Fibroblast of mammary gland (primary cell): ENCODE data around the gene PPFIBP2.

ENCODE experiments used
- DNase-seq: peaks from one replicate; pipeline ENCODE4 v3.0.0-alpha.2; 2010; ENCODE audit warnings: low read depth
- H3K4me3 ChIP-seq: 2 replicates; pipeline ENCODE4 v1.5.1; 2011; ENCODE audit warnings: low read depth, mild to moderate bottlenecking, low read length, moderate library complexity; ENCODE audit not compliant: control insufficient read depth
- CTCF ChIP-seq: conservative IDR thresholded peaks from 2 replicates; pipeline ENCODE4 v1.5.1; 2011; ENCODE audit warnings: low read depth, low read length, inconsistent platforms; ENCODE audit not compliant: control insufficient read depth, insufficient read depth

PPFIBP2 gene

DNA sequence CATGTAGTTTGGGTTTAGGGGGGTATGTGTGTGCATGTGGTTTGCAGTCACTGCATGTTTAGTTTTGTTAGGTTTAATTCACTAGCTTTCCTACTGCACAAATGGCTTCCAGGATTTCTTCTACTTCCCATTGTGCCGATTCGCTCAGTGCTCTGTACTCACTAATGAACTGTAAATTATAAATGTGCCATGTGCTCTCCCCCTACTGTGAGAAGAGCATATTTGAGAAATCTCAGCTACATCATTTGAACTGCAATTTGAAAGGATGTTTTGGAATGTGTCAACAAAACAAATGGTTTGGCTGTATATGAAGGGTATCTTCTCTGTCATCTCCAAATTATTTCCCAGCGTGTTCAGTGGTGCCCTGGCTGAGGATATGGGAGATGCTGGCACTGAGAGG is 131.4 kb downstream of the PPFIBP2 start:
- TF ChIP-seq CTCF: no peak
- no peak for DNase-seq
- no peak overlapping the region for H3K4me3 ChIP-seq

- no peak overlapping the region for H3K4me3 ChIP-seq
- no peak for DNase-seq
- no peak for TF ChIP-seq CTCF
These were observed 133.1 kb downstream of the PPFIBP2 start for GRCh38 chr11:7646866-7647265.

DNA sequence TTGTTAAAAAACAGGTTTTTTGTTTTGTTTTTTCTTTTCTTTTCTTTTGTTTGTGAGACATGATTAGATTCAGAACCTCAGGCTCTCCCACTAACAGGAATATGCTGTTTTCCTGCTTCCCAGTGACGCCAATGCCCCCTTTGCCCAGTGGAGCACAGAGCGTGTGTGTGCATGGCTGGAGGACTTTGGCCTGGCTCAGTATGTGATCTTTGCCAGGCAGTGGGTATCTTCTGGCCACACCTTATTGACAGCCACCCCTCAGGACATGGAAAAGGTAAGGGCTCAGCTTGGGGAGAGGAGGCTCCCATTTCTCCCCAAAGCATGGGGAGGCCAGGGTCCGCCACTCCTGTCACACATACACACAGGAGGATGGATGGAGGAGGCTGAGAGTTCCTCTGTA is 134.5 kb downstream of the PPFIBP2 start:
- no peak for DNase-seq
- TF ChIP-seq CTCF: no peak
- H3K4me3 ChIP-seq: no peak overlapping the region

DNA sequence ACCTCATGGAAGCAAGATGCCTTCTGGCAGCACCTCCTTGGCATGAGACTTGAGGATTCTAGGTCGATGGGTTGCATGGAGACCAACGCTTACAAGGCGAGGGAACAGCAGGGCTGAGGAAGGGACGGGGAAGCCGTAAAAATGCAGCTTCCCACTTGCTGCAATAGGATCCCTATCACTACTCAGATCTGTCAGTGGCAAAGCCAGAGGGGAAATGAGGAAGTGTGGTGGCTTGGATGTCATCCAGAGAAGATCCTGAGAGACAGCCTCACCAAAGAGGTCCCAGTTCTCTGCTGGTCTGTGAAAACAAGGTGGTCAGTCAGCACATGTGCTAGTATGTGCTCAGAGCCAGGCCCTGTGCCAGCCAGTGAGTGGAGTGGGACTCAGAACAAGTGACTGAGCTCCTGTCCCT is 137.3 kb downstream of the PPFIBP2 start:
- no peak overlapping the region for H3K4me3 ChIP-seq
- peak; percentile 28 for DNase-seq
- no peak for TF ChIP-seq CTCF

GRCh38 chr11:7651700-7652099 is 137.9 kb downstream of the PPFIBP2 start:
- DNase-seq: no peak
- no peak for TF ChIP-seq CTCF

DNA sequence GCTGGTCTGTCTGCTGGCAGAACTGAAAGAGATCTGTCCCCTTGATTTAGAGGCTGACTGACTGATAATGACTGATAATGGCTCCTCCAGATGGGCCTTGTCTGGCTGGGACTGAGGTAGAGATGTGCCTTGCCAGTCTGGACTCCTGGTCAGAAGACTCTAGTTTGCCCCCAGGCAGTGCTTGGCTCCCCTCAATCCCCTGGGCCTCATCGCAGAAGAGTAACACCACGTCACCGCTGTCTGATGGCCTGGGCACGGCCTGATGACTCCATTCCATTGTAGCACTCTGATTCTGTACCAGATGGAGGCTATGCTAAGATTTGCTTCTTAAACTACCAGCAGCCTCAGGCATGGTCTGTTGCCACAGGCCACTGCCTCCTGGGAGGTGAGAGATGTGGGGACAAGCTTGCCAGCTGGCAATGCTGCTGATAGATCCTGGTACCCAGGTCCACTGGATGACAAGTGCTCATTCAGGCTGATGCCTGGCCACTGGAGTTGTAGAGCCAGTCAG is 140.5 kb downstream of the PPFIBP2 start:
- no peak for DNase-seq
- TF ChIP-seq CTCF: no peak
- no peak overlapping the region for H3K4me3 ChIP-seq

More at GRCh38 chr11:7651700-7652099, 137.9 kb downstream of the PPFIBP2 start:
- no peak overlapping the region for H3K4me3 ChIP-seq
